ENCODE results near the gene MIER2. TPM values are rescaled to one million over a fixed set of nuclear protein-coding genes. Genes with fewer than 3 reads are reported as not detected.

MIER2 gene
- total RNA-seq, 2 experiments from 2014 or later, result 9.5 to 11.5 TPM

Other genes with a start within 250 kb of the MIER2 start
- not detected for gene OR4F17, start 237.7 kb downstream of the MIER2 start, total RNA-seq
- gene PLPP2, start 53.4 kb downstream of the MIER2 start, total RNA-seq, result under 1 TPM in 1 of 2 experiments, not detected in 1; 0.64 TPM
- gene C2CD4C, start 64.4 kb upstream of the MIER2 start, total RNA-seq, result not detected
- under 1 TPM; 0.36 to 0.42 TPM for gene SHC2, start 116.2 kb upstream of the MIER2 start, total RNA-seq
- under 1 TPM; 0.20 to 0.91 TPM for gene MADCAM1, start 151.7 kb upstream of the MIER2 start, total RNA-seq
- gene TPGS1, start 162.7 kb upstream of the MIER2 start, total RNA-seq, result 10 to 100 TPM; 17.2 to 18.2 TPM
- gene CDC34, start 187.0 kb upstream of the MIER2 start, total RNA-seq, result 10 to 100 TPM; 38.5 to 43.4 TPM
- gene GZMM, start 199.3 kb upstream of the MIER2 start, total RNA-seq, result 10 to 100 TPM; 41.6 to 46.3 TPM
- gene BSG, start 227.8 kb upstream of the MIER2 start, total RNA-seq, result 10 to 100 TPM; 68.7 to 71.6 TPM
- gene HCN2, start 245.1 kb upstream of the MIER2 start, total RNA-seq, result 1 to 10 TPM; 2.1 TPM

Measured in CD4-positive, alpha-beta T cell (primary cell).